Measurements from ENCODE around the gene MLYCD. TPM values are rescaled to one million over a fixed set of nuclear protein-coding genes. Genes with fewer than 3 reads are reported as not detected.

MLYCD gene
- total and polyA plus RNA-seq, 2 donors = 1.8 to 3.5 TPM

GRCh38 chr16:83888672-83889044 is 10.3 kb upstream of the MLYCD start:
- no peak for DNase-seq (ENCODE audit: low read depth in 6 of 9, low spot score in 9 of 9)

GRCh38 chr16:83890359-83890758 is 8.6 kb upstream of the MLYCD start:
- Histone ChIP-seq H3K27me3 (ENCODE audit: control insufficient read depth in 2 of 2, insufficient read depth in 1 of 2, low read length in 1 of 2) (no peaks in the 10 kb centered on the region), H3K36me3 (ENCODE audit: control insufficient read depth in 2 of 2, insufficient read depth in 2 of 2, low read length in 1 of 2) (no peaks in the 10 kb centered on the region), H3K27ac (ENCODE audit: low read depth in 1 of 2, low read length in 1 of 2) (no peak overlapping the region), H3K9me3 (ENCODE audit: control insufficient read depth in 2 of 2, insufficient read depth in 1 of 2, low read length in 1 of 2) (peaks cover 0 to 4% of the 10 kb centered on the region in 2 donors), H3K4me1 (ENCODE audit: control insufficient read depth in 2 of 2, insufficient read depth in 2 of 2, low read length in 2 of 2) (no peaks in the 10 kb centered on the region), H3K4me3 (ENCODE audit: low read length in 2 of 2) (no peak overlapping the region)
- WGBS = 97% methylated on average over 5 of the region's 5 CpGs
- DNase-seq (ENCODE audit: low read depth in 6 of 9, low spot score in 9 of 9) = no peak

More at GRCh38 chr16:83888672-83889044, 10.3 kb upstream of the MLYCD start:
- H3K36me3 ChIP-seq (ENCODE audit: control insufficient read depth in 2 of 2, insufficient read depth in 2 of 2, low read length in 1 of 2) = no peaks in the 10 kb centered on the region
- H3K4me1 ChIP-seq (ENCODE audit: control insufficient read depth in 2 of 2, insufficient read depth in 2 of 2, low read length in 2 of 2) = no peaks in the 10 kb centered on the region
- no peak overlapping the region for H3K27ac ChIP-seq (ENCODE audit: low read depth in 1 of 2, low read length in 1 of 2)
- H3K9me3 ChIP-seq (ENCODE audit: control insufficient read depth in 2 of 2, insufficient read depth in 1 of 2, low read length in 1 of 2) = peaks cover 0 to 4% of the 10 kb centered on the region in 2 donors
- no peak overlapping the region for H3K4me3 ChIP-seq (ENCODE audit: low read length in 2 of 2)
- H3K27me3 ChIP-seq (ENCODE audit: control insufficient read depth in 2 of 2, insufficient read depth in 1 of 2, low read length in 1 of 2) = no peaks in the 10 kb centered on the region
- WGBS = 84% methylated on average over 4 of the region's 4 CpGs

GRCh38 chr16:83891742-83892141 is 7.2 kb upstream of the MLYCD start:
- no peaks in the 10 kb centered on the region for H3K36me3 ChIP-seq (ENCODE audit: control insufficient read depth in 2 of 2, insufficient read depth in 2 of 2, low read length in 1 of 2)
- no peak overlapping the region for H3K4me3 ChIP-seq (ENCODE audit: low read length in 2 of 2)
- 91% methylated on average over 3 of the region's 3 CpGs for WGBS

GRCh38 chr16:83895243-83895642 is 3.7 kb upstream of the MLYCD start:
- no peaks in the 10 kb centered on the region for H3K36me3 ChIP-seq (ENCODE audit: control insufficient read depth in 2 of 2, insufficient read depth in 2 of 2, low read length in 1 of 2)
- H3K9me3 ChIP-seq (ENCODE audit: control insufficient read depth in 2 of 2, insufficient read depth in 1 of 2, low read length in 1 of 2) = peaks cover 0 to 4% of the 10 kb centered on the region in 2 donors
- peaks cover 0 to 3% of the 10 kb centered on the region in 2 donors for H3K27me3 ChIP-seq (ENCODE audit: control insufficient read depth in 2 of 2, insufficient read depth in 1 of 2, low read length in 1 of 2)
- H3K4me1 ChIP-seq (ENCODE audit: control insufficient read depth in 2 of 2, insufficient read depth in 2 of 2, low read length in 2 of 2) = peaks cover 0 to 6% of the 10 kb centered on the region in 2 donors
- no peak overlapping the region for H3K4me3 ChIP-seq (ENCODE audit: low read length in 2 of 2)
- DNase-seq (ENCODE audit: low read depth in 6 of 9, low spot score in 9 of 9) = no peak
- H3K27ac ChIP-seq (ENCODE audit: low read depth in 1 of 2, low read length in 1 of 2) = no peak overlapping the region
- 95% methylated on average over 4 of the region's 4 CpGs for WGBS

More at GRCh38 chr16:83891742-83892141, 7.2 kb upstream of the MLYCD start:
- no peaks in the 10 kb centered on the region for H3K4me1 ChIP-seq (ENCODE audit: control insufficient read depth in 2 of 2, insufficient read depth in 2 of 2, low read length in 2 of 2)
- peaks cover 0 to 4% of the 10 kb centered on the region in 2 donors for H3K9me3 ChIP-seq (ENCODE audit: control insufficient read depth in 2 of 2, insufficient read depth in 1 of 2, low read length in 1 of 2)
- no peaks in the 10 kb centered on the region for H3K27me3 ChIP-seq (ENCODE audit: control insufficient read depth in 2 of 2, insufficient read depth in 1 of 2, low read length in 1 of 2)
- DNase-seq (ENCODE audit: low read depth in 6 of 9, low spot score in 9 of 9) = no peak
- no peak overlapping the region for H3K27ac ChIP-seq (ENCODE audit: low read depth in 1 of 2, low read length in 1 of 2)

- no peak for DNase-seq (ENCODE audit: low read depth in 6 of 9, low spot score in 9 of 9)
- H3K9me3 ChIP-seq (ENCODE audit: control insufficient read depth in 2 of 2, insufficient read depth in 1 of 2, low read length in 1 of 2) = peaks cover 0 to 4% of the 10 kb centered on the region in 2 donors
- peaks cover 0 to 6% of the 10 kb centered on the region in 2 donors for H3K4me1 ChIP-seq (ENCODE audit: control insufficient read depth in 2 of 2, insufficient read depth in 2 of 2, low read length in 2 of 2)
- H3K4me3 ChIP-seq (ENCODE audit: low read length in 2 of 2) = no peak overlapping the region
- H3K27me3 ChIP-seq (ENCODE audit: control insufficient read depth in 2 of 2, insufficient read depth in 1 of 2, low read length in 1 of 2) = peaks cover 0 to 3% of the 10 kb centered on the region in 2 donors
- WGBS = 95% methylated on average over 3 of the region's 3 CpGs
- H3K36me3 ChIP-seq (ENCODE audit: control insufficient read depth in 2 of 2, insufficient read depth in 2 of 2, low read length in 1 of 2) = no peaks in the 10 kb centered on the region
- no peak overlapping the region for H3K27ac ChIP-seq (ENCODE audit: low read depth in 1 of 2, low read length in 1 of 2)
Measured at GRCh38 chr16:83895942-83896341, 3.0 kb upstream of the MLYCD start.

GRCh38 chr16:83899272-83899897 is 470 bp downstream of the MLYCD start:
- Histone ChIP-seq H3K36me3 (ENCODE audit: control insufficient read depth in 2 of 2, insufficient read depth in 2 of 2, low read length in 1 of 2) (peaks cover 0 to 3% of the 10 kb centered on the region in 2 donors), H3K27me3 (ENCODE audit: control insufficient read depth in 2 of 2, insufficient read depth in 1 of 2, low read length in 1 of 2) (peaks cover 0 to 3% of the 10 kb centered on the region in 2 donors), H3K4me3 (ENCODE audit: low read length in 2 of 2) (peak overlapping the region; percentile 45 to 83), H3K27ac (ENCODE audit: low read depth in 1 of 2, low read length in 1 of 2) (peak overlapping the region in 1 of 2 donors; percentile 69), H3K9me3 (ENCODE audit: control insufficient read depth in 2 of 2, insufficient read depth in 1 of 2, low read length in 1 of 2) (no peaks in the 10 kb centered on the region), H3K4me1 (ENCODE audit: control insufficient read depth in 2 of 2, insufficient read depth in 2 of 2, low read length in 2 of 2) (peaks cover 0 to 6% of the 10 kb centered on the region in 2 donors)
- peak in 6 of 9 donors; percentile 6 to 41 (median 12) for DNase-seq (ENCODE audit: low read depth in 6 of 9, low spot score in 9 of 9)
- WGBS = under 1% methylated on average over 73 of the region's 73 CpGs

- Histone ChIP-seq H3K27ac (ENCODE audit: low read depth in 1 of 2, low read length in 1 of 2) (no peak overlapping the region), H3K36me3 (ENCODE audit: control insufficient read depth in 2 of 2, insufficient read depth in 2 of 2, low read length in 1 of 2) (peaks cover 0 to 3% of the 10 kb centered on the region in 2 donors), H3K4me1 (ENCODE audit: control insufficient read depth in 2 of 2, insufficient read depth in 2 of 2, low read length in 2 of 2) (peaks cover 0 to 6% of the 10 kb centered on the region in 2 donors), H3K4me3 (ENCODE audit: low read length in 2 of 2) (peak overlapping the region; percentile 45 to 83), H3K27me3 (ENCODE audit: control insufficient read depth in 2 of 2, insufficient read depth in 1 of 2, low read length in 1 of 2) (peaks cover 0 to 3% of the 10 kb centered on the region in 2 donors), H3K9me3 (ENCODE audit: control insufficient read depth in 2 of 2, insufficient read depth in 1 of 2, low read length in 1 of 2) (no peaks in the 10 kb centered on the region)
- DNase-seq (ENCODE audit: low read depth in 6 of 9, low spot score in 9 of 9) = no peak
- WGBS = 96% methylated on average over 3 of the region's 3 CpGs
Measured at GRCh38 chr16:83899978-83900377, 1.1 kb downstream of the MLYCD start.

GRCh38 chr16:83900571-83900970 is 1.7 kb downstream of the MLYCD start:
- peaks cover 0 to 3% of the 10 kb centered on the region in 2 donors for H3K27me3 ChIP-seq (ENCODE audit: control insufficient read depth in 2 of 2, insufficient read depth in 1 of 2, low read length in 1 of 2)
- no peak for DNase-seq (ENCODE audit: low read depth in 6 of 9, low spot score in 9 of 9)
- H3K36me3 ChIP-seq (ENCODE audit: control insufficient read depth in 2 of 2, insufficient read depth in 2 of 2, low read length in 1 of 2) = peaks cover 0 to 3% of the 10 kb centered on the region in 2 donors
- H3K9me3 ChIP-seq (ENCODE audit: control insufficient read depth in 2 of 2, insufficient read depth in 1 of 2, low read length in 1 of 2) = no peaks in the 10 kb centered on the region
- WGBS = 98% methylated on average over 9 of the region's 9 CpGs
- H3K27ac ChIP-seq (ENCODE audit: low read depth in 1 of 2, low read length in 1 of 2) = no peak overlapping the region
- no peak overlapping the region for H3K4me3 ChIP-seq (ENCODE audit: low read length in 2 of 2)
- H3K4me1 ChIP-seq (ENCODE audit: control insufficient read depth in 2 of 2, insufficient read depth in 2 of 2, low read length in 2 of 2) = peaks cover 0 to 6% of the 10 kb centered on the region in 2 donors

- H3K27me3 ChIP-seq (ENCODE audit: control insufficient read depth in 2 of 2, insufficient read depth in 1 of 2, low read length in 1 of 2) = peaks cover 0 to 3% of the 10 kb centered on the region in 2 donors
- H3K27ac ChIP-seq (ENCODE audit: low read depth in 1 of 2, low read length in 1 of 2) = no peak overlapping the region
- 96% methylated on average over 3 of the region's 3 CpGs for WGBS
- DNase-seq (ENCODE audit: low read depth in 6 of 9, low spot score in 9 of 9) = no peak
- H3K4me1 ChIP-seq (ENCODE audit: control insufficient read depth in 2 of 2, insufficient read depth in 2 of 2, low read length in 2 of 2) = peaks cover 0 to 6% of the 10 kb centered on the region in 2 donors
- no peaks in the 10 kb centered on the region for H3K9me3 ChIP-seq (ENCODE audit: control insufficient read depth in 2 of 2, insufficient read depth in 1 of 2, low read length in 1 of 2)
- no peak overlapping the region for H3K4me3 ChIP-seq (ENCODE audit: low read length in 2 of 2)
- H3K36me3 ChIP-seq (ENCODE audit: control insufficient read depth in 2 of 2, insufficient read depth in 2 of 2, low read length in 1 of 2) = peaks cover 0 to 3% of the 10 kb centered on the region in 2 donors
Measured at GRCh38 chr16:83901101-83901500, 2.2 kb downstream of the MLYCD start.

Measured in thymus (tissue), 11 donors.